WTC11 (cell line): ENCODE measurements around the gene STT3B. TPM values are rescaled to one million over a fixed set of nuclear protein-coding genes. Genes with fewer than 3 reads are reported as not detected.
"Not testable (repeated sequence)": the region's sequence is repeated elsewhere in the genome, so short reads cannot be mapped to it uniquely, and the experiment has no call there.

Experiments used
- ATAC-seq: fragments of 200-7000 bp; cut with Tn5 transposase; 2 replicates; pipeline ENCODE4 v1.10.0; 2021; ENCODE audit warnings: mild to moderate bottlenecking, moderate library complexity
- CTCF ChIA-PET: fragments of 300-600 bp; sonication (Branson Sonifier 250); formaldehyde crosslinking; loops from one replicate; lab custom pipeline; 2021; ENCODE audit warnings: antibody characterized with exemption; lab: Charles Lee
- POLR2A ChIA-PET: fragments of 350-600 bp; sonication (Branson Sonifier 250); formaldehyde crosslinking; loops from one replicate; lab custom pipeline; 2021; ENCODE audit warnings: antibody characterized with exemption; lab: Charles Lee
- DNase-seq: peaks from one replicate; pipeline ENCODE4 v3.0.0; 2021; ENCODE audit warnings: low spot score
- H3K27ac Mint-ChIP-seq: 2 replicates; pipeline ENCODE4 v1.8.0; 2021; ENCODE audit warnings: mixed read lengths
- H3K27me3 Mint-ChIP-seq: 2 replicates; pipeline ENCODE4 v1.8.0; 2021; ENCODE audit warnings: low read depth, mild to moderate bottlenecking, moderate library complexity, mixed read lengths
- H3K36me3 Mint-ChIP-seq: 2 replicates; pipeline ENCODE4 v1.8.0; 2021; ENCODE audit warnings: mixed read lengths
- H3K4me1 Mint-ChIP-seq: 2 replicates; pipeline ENCODE4 v1.8.0; 2022; ENCODE audit warnings: mixed read lengths
- H3K4me3 Mint-ChIP-seq: 2 replicates; pipeline ENCODE4 v1.8.0; 2021; ENCODE audit warnings: mild to moderate bottlenecking, moderate library complexity, mixed read lengths
- H3K9me3 Mint-ChIP-seq: 2 replicates; pipeline ENCODE4 v1.8.0; 2021; ENCODE audit warnings: mixed read lengths
- ATF3 ChIP-seq: sonication (generic); formaldehyde crosslinking; conservative IDR thresholded peaks from 2 replicates; pipeline ENCODE4 v1.8.1; 2022; ENCODE audit warnings: mild to moderate bottlenecking, missing genetic modification reagents
- CREB1 ChIP-seq: sonication (generic); formaldehyde crosslinking; IDR thresholded peaks from 2 replicates; pipeline ENCODE4 v1.8.0; 2023; ENCODE audit warnings: mild to moderate bottlenecking, missing genetic modification reagents
- ELF4 ChIP-seq: sonication (generic); formaldehyde crosslinking; IDR thresholded peaks from 2 replicates; pipeline ENCODE4 v1.8.1; 2022; ENCODE audit warnings: low read depth, mild to moderate bottlenecking, moderate library complexity, missing genetic modification reagents
- FOXJ3 ChIP-seq: sonication (generic); formaldehyde crosslinking; IDR thresholded peaks from 2 replicates; pipeline ENCODE4 v1.9.0; 2021; ENCODE audit warnings: missing genetic modification reagents, mild to moderate bottlenecking, borderline replicate concordance
- FOXP4 ChIP-seq: sonication (generic); formaldehyde crosslinking; IDR thresholded peaks from 2 replicates; pipeline ENCODE4 v1.8.0; 2022; ENCODE audit warnings: mild to moderate bottlenecking, missing genetic modification reagents
- IRF2 ChIP-seq: sonication (generic); formaldehyde crosslinking; IDR thresholded peaks from 2 replicates; pipeline ENCODE4 v1.8.0; 2022; ENCODE audit warnings: low read depth, missing genetic modification reagents, borderline replicate concordance
- NR1H2 ChIP-seq: sonication (generic); formaldehyde crosslinking; IDR thresholded peaks from 2 replicates; pipeline ENCODE4 v1.9.0; 2021; ENCODE audit warnings: mild to moderate bottlenecking, moderate library complexity, missing genetic modification reagents
- RELA ChIP-seq: sonication (generic); formaldehyde crosslinking; IDR thresholded peaks from 2 replicates; pipeline ENCODE4 v1.8.1; 2022; ENCODE audit warnings: missing genetic modification reagents, mild to moderate bottlenecking, borderline replicate concordance
- SP1 ChIP-seq: sonication (generic); formaldehyde crosslinking; conservative IDR thresholded peaks from 2 replicates; pipeline ENCODE4 v1.8.1; 2022; ENCODE audit warnings: missing genetic modification reagents
- TP53 ChIP-seq: sonication (generic); formaldehyde crosslinking; IDR thresholded peaks from 2 replicates; pipeline ENCODE4 v1.8.1; 2023; ENCODE audit warnings: mild to moderate bottlenecking, missing genetic modification reagents
- ZNF121 ChIP-seq: sonication (generic); formaldehyde crosslinking; IDR thresholded peaks from 2 replicates; pipeline ENCODE4 v1.8.0; 2023; ENCODE audit warnings: missing genetic modification reagents
- ZNF512 ChIP-seq: sonication (generic); formaldehyde crosslinking; IDR thresholded peaks from 2 replicates; pipeline ENCODE4 v1.8.1; 2022; ENCODE audit warnings: missing genetic modification reagents, borderline replicate concordance
- ZNF671 ChIP-seq: fragments of 250-450 bp; sonication (Bioruptor Pico); IDR thresholded peaks from 2 replicates; pipeline ENCODE4 v1.8.0; 2021; ENCODE audit warnings: mild to moderate bottlenecking
- total RNA-seq: library from RNA; stranded (reverse); gene quantifications from 3 replicates; pipeline ENCODE4 v1.2.3, GENCODE V29; 2021
- TF ChIP-seq, protein P1 (sequence below): fragments of 250-450 bp; sonication (Bioruptor Pico); IDR thresholded peaks from 2 replicates; pipeline ENCODE4 v1.9.0; 2021; ENCODE audit warnings: moderate library complexity, mild to moderate bottlenecking, inconsistent platforms, borderline replicate concordance
- TF ChIP-seq, protein P2 (sequence below): sonication (generic); formaldehyde crosslinking; IDR thresholded peaks from 2 replicates; pipeline ENCODE4 v1.8.0; 2022; ENCODE audit warnings: mild to moderate bottlenecking, missing genetic modification reagents
- TF ChIP-seq, protein P3 (sequence below): fragments of 250-450 bp; sonication (Bioruptor Pico); IDR thresholded peaks from 2 replicates; pipeline ENCODE4 v1.9.0; 2021; ENCODE audit warnings: mild to moderate bottlenecking
- TF ChIP-seq, protein P4 (sequence below): sonication (generic); formaldehyde crosslinking; IDR thresholded peaks from 2 replicates; pipeline ENCODE4 v1.8.1; 2023; ENCODE audit warnings: mild to moderate bottlenecking, missing genetic modification reagents, moderate library complexity

Gene STT3B
- total RNA-seq, 1 experiment from 2014 or later, result 103 TPM

- TF ChIP-seq ZNF512 (CRISPR knock-in tag), result no peak
- no peak for TF ChIP-seq NR1H2 (CRISPR knock-in tag)
- no peak for TF ChIP-seq IRF2 (CRISPR knock-in tag)
- TF ChIP-seq ELF4 (CRISPR knock-in tag), result no peak
- TF ChIP-seq, protein P1, sequence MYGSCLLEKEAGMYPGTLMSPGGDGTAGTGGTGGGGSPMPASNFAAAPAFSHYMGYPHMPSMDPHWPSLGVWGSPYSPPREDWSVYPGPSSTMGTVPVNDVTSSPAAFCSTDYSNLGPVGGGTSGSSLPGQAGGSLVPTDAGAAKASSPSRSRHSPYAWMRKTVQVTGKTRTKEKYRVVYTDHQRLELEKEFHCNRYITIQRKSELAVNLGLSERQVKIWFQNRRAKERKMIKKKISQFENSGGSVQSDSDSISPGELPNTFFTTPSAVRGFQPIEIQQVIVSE (CRISPR knock-in tag), result no peak
Measured at GRCh38 chr3:31596176-31596575, 63.5 kb downstream of the STT3B start (continued).

GRCh38 chr3:31600431-31600830, 67.7 kb downstream of the STT3B start:
- Mint-ChIP-seq H3K4me1 (no peaks in the 10 kb centered on the region), H3K27ac (no peak overlapping the region), H3K36me3 (peaks cover 35% of the 10 kb centered on the region), H3K27me3 (no peaks in the 10 kb centered on the region), H3K9me3 (peaks cover 23% of the 10 kb centered on the region), H3K4me3 (no peak overlapping the region)
- ChIA-PET CTCF (no interaction called here), POLR2A (no interaction called here)
- TF ChIP-seq, protein P2, sequence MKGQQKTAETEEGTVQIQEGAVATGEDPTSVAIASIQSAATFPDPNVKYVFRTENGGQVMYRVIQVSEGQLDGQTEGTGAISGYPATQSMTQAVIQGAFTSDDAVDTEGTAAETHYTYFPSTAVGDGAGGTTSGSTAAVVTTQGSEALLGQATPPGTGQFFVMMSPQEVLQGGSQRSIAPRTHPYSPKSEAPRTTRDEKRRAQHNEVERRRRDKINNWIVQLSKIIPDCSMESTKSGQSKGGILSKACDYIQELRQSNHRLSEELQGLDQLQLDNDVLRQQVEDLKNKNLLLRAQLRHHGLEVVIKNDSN (CRISPR knock-in tag), result no peak
- TF ChIP-seq, protein P3, sequence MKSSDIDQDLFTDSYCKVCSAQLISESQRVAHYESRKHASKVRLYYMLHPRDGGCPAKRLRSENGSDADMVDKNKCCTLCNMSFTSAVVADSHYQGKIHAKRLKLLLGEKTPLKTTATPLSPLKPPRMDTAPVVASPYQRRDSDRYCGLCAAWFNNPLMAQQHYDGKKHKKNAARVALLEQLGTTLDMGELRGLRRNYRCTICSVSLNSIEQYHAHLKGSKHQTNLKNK (CRISPR knock-in tag), result no peak
- TF ChIP-seq FOXP4 (CRISPR knock-in tag) (no peak), CREB1 (no peak), TP53 (CRISPR knock-in tag) (no peak), RELA (CRISPR knock-in tag) (no peak), SP1 (no peak), FOXJ3 (no peak), ZNF671 (CRISPR knock-in tag) (no peak), ZNF121 (CRISPR knock-in tag) (no peak), ATF3 (CRISPR knock-in tag) (no peak)
- TF ChIP-seq, protein P4, sequence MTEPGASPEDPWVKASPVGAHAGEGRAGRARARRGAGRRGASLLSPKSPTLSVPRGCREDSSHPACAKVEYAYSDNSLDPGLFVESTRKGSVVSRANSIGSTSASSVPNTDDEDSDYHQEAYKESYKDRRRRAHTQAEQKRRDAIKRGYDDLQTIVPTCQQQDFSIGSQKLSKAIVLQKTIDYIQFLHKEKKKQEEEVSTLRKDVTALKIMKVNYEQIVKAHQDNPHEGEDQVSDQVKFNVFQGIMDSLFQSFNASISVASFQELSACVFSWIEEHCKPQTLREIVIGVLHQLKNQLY, result no peak
- TF ChIP-seq, protein P1 (CRISPR knock-in tag), result no peak
- no peak for ATAC-seq
- DNase-seq, result no peak

GRCh38 chr3:31605333-31605732, 72.6 kb downstream of the STT3B start:
- peaks cover 50% of the 10 kb centered on the region for H3K9me3 Mint-ChIP-seq
- H3K27me3 Mint-ChIP-seq, POLR2A ChIA-PET: not testable (repeated sequence)

More at GRCh38 chr3:31605333-31605732, 72.6 kb downstream of the STT3B start:
- H3K4me1 Mint-ChIP-seq, CTCF ChIA-PET, DNase-seq, H3K4me3 Mint-ChIP-seq, ATAC-seq, H3K27ac Mint-ChIP-seq: not testable (repeated sequence)
- peaks cover 66% of the 10 kb centered on the region for H3K36me3 Mint-ChIP-seq
